CD4-positive, CD25-positive, alpha-beta regulatory T cell (primary cell): ENCODE results near the gene RNF169. TPM values are rescaled to one million over a fixed set of nuclear protein-coding genes. Genes with fewer than 3 reads are reported as not detected.
A peak's percentile ranks its signal among the peaks of the same experiment; 100 is the strongest.

Source experiments
- ATAC-seq, 2 donors: fragments of 150-1000 bp; cut with Tn5 transposase; one replicate each; pipeline ENCODE4 v1.10.0; 2021; ENCODE audit warnings: low read depth in 2 of 2, moderate number of reproducible peaks in 2 of 2, moderate library complexity in 1 of 2
- DNase-seq, 3 donors: peaks; one replicate each; pipeline versions ENCODE4 v3.0.0 to v3.0.0-alpha.2; 2012 to 2022; ENCODE audit warnings: mixed read lengths in 1 of 3
- H3K27ac ChIP-seq: one replicate; pipeline ENCODE4 v1.7.0; 2013; ENCODE audit warnings: mild to moderate bottlenecking, low read length; ENCODE audit not compliant: insufficient read depth, poor library complexity, severe bottlenecking
- H3K27me3 ChIP-seq: one replicate; pipeline ENCODE4 v1.7.0; 2013; ENCODE audit warnings: low read length; ENCODE audit not compliant: control insufficient read depth, insufficient read depth
- H3K36me3 ChIP-seq: one replicate; pipeline ENCODE4 v1.7.0; 2013; ENCODE audit warnings: mild to moderate bottlenecking, low read length, moderate library complexity; ENCODE audit not compliant: control insufficient read depth, insufficient read depth
- H3K4me1 ChIP-seq: 2 replicates; pipeline ENCODE4 v1.7.0; 2013; ENCODE audit warnings: mild to moderate bottlenecking, low read length; ENCODE audit not compliant: insufficient read depth, control insufficient read depth, poor library complexity, severe bottlenecking
- H3K4me3 ChIP-seq: one replicate; pipeline ENCODE4 v1.7.0; 2013; ENCODE audit warnings: low read depth, mild to moderate bottlenecking, low read length, moderate library complexity
- H3K9me3 ChIP-seq, 2 experiments: 1 replicate in 1 of 2; 2 replicates in 1 of 2; pipeline ENCODE4 v1.7.0; 2013; ENCODE audit warnings: low read length in 2 of 2, mild to moderate bottlenecking in 1 of 2, moderate library complexity in 1 of 2; ENCODE audit not compliant: control insufficient read depth in 2 of 2
- H3K27ac Mint-ChIP-seq, 3 donors: one replicate each; pipeline ENCODE4 v1.8.0; 2020 to 2022; ENCODE audit warnings: mild to moderate bottlenecking in 3 of 3, mixed read lengths in 3 of 3, moderate library complexity in 2 of 3
- H3K27me3 Mint-ChIP-seq: one replicate; pipeline ENCODE4 v1.8.0; 2022; ENCODE audit warnings: mild to moderate bottlenecking, mixed read lengths
- H3K36me3 Mint-ChIP-seq: one replicate; pipeline ENCODE4 v1.8.0; 2020; ENCODE audit warnings: mixed read lengths
- H3K4me1 Mint-ChIP-seq, 4 donors: one replicate each; pipeline ENCODE4 v1.8.0; 2020 to 2022; ENCODE audit warnings: mixed read lengths in 4 of 4, mild to moderate bottlenecking in 1 of 4
- H3K4me3 Mint-ChIP-seq, 4 donors: one replicate each; pipeline ENCODE4 v1.8.0; 2020 to 2022; ENCODE audit warnings: mild to moderate bottlenecking in 4 of 4, mixed read lengths in 4 of 4, moderate library complexity in 3 of 4
- H3K9me3 Mint-ChIP-seq, 7 donors: one replicate each; pipeline ENCODE4 v1.8.0; 2020 to 2022; ENCODE audit warnings: mixed read lengths in 7 of 7, mild to moderate bottlenecking in 3 of 7, moderate library complexity in 2 of 7
- polyA plus RNA-seq, 4 donors: library from polyadenylated mRNA; unstranded; fragments of 300-500 nt; fragmentation: Illumina TruSeq; gene quantifications; one replicate each; pipeline ENCODE4 v1.2.3, GENCODE V29; 2021
- total RNA-seq: library from RNA; stranded (reverse); gene quantifications from one replicate; pipeline ENCODE4 v1.2.3, GENCODE V29; 2022

RNF169 gene
- total and polyA plus RNA-seq, 5 donors from 2014 or later: 1.3 to 30.2 (median 1.4) TPM

DNA sequence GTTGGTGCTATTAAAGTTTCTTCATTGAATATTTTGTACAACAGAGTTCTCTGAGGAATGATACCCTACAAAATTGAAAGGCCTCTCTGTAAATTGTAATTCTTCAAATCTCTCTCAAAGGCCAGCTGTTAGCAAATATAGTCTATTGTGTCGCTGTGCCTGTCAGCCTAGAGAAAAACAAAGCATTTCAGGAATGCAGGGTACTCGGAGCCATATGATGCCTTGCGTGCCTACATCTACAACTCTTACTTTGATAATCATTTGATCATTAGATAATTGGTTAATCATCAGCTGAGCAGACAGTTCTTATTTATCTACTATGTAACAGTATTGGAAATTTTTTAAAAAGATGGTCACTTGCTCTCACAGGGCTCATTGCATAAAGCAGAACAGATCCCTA, 67.3 kb downstream of the RNF169 start:
- peaks cover 57% of the 10 kb centered on the region for H3K36me3 ChIP-seq
- no peak overlapping the region for H3K4me3 Mint-ChIP-seq
- ATAC-seq (no peak), DNase-seq (no peak)
- no peak overlapping the region for H3K4me3 ChIP-seq
- H3K9me3 Mint-ChIP-seq: peaks cover 0 to 2% (median 0%) of the 10 kb centered on the region in 7 donors
- no peak overlapping the region for H3K27ac Mint-ChIP-seq
- no peaks in the 10 kb centered on the region for H3K27me3 Mint-ChIP-seq
- peaks cover 38 to 48% (median 45%) of the 10 kb centered on the region in 4 donors for H3K4me1 Mint-ChIP-seq
- no peaks in the 10 kb centered on the region for H3K27me3 ChIP-seq
- H3K9me3 ChIP-seq: no peaks in the 10 kb centered on the region
- H3K36me3 Mint-ChIP-seq: peaks cover 54% of the 10 kb centered on the region
- peaks cover 14% of the 10 kb centered on the region for H3K4me1 ChIP-seq
- no peak overlapping the region for H3K27ac ChIP-seq

GRCh38 chr11:74816664-74817063, 68.0 kb downstream of the RNF169 start:
- H3K36me3 ChIP-seq: peaks cover 55% of the 10 kb centered on the region
- H3K4me3 ChIP-seq: no peak overlapping the region
- H3K9me3 ChIP-seq: no peaks in the 10 kb centered on the region
- Mint-ChIP-seq H3K36me3 (peaks cover 55% of the 10 kb centered on the region), H3K4me3 (no peak overlapping the region), H3K9me3 (peaks cover 0 to 2% (median 0%) of the 10 kb centered on the region in 7 donors), H3K27me3 (no peaks in the 10 kb centered on the region), H3K27ac (peak overlapping the region in 1 of 3 donors; percentile 33), H3K4me1 (peaks cover 38 to 48% (median 44%) of the 10 kb centered on the region in 4 donors)
- ATAC-seq: no peak
- H3K27ac ChIP-seq: no peak overlapping the region
- no peak for DNase-seq
- H3K27me3 ChIP-seq: no peaks in the 10 kb centered on the region
- peaks cover 14% of the 10 kb centered on the region for H3K4me1 ChIP-seq

DNA sequence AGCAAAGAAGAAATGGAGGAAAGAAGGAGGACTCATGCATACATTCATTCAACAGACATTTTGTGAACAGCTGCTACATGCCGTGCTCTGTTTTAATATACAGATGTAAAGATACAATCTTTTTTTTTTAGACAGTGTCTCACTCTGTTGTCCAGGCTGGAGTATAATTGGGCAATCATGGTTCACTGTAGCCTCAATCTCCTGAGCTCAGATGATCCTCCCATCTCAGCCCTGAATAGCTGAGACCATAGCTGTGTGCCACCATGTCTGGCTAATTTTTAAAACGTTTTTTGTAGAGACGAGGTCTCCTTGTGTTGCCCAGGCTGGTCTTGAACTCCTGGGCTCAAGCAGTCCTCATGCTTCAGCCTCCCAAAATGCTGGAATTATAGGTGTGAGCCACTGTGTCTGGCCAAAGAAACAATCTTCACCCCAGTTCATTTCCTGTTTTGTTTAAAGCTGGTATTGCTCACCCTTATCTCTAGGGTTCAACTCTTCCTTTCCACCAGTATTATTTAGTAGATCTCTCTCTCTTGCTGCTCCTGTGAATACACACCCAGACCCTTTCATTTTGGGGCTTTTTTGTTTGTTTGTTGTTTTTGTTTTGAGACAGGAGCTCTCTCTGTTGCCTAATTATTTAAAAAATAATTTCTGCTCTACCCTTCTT, 69.8 kb downstream of the RNF169 start:
- H3K36me3 Mint-ChIP-seq: peaks cover 61% of the 10 kb centered on the region
- peaks cover 0 to 3% (median 0%) of the 10 kb centered on the region in 7 donors for H3K9me3 Mint-ChIP-seq
- H3K27ac Mint-ChIP-seq: peak overlapping the region; percentile 68 to 95 (median 84)
- Histone ChIP-seq H3K36me3 (peaks cover 58% of the 10 kb centered on the region), H3K27ac (no peak overlapping the region), H3K27me3 (no peaks in the 10 kb centered on the region), H3K4me1 (peaks cover 14% of the 10 kb centered on the region), H3K9me3 (peaks cover 0 to 3% of the 10 kb centered on the region in 2 experiments), H3K4me3 (peak overlapping the region; percentile 4)
- peak overlapping the region in 2 of 4 donors; percentile 12 to 24 for H3K4me3 Mint-ChIP-seq
- H3K4me1 Mint-ChIP-seq: peaks cover 36 to 45% (median 41%) of the 10 kb centered on the region in 4 donors
- H3K27me3 Mint-ChIP-seq: no peaks in the 10 kb centered on the region
- peak in 1 of 3 donors; percentile 6 for DNase-seq
- ATAC-seq: no peak

DNA sequence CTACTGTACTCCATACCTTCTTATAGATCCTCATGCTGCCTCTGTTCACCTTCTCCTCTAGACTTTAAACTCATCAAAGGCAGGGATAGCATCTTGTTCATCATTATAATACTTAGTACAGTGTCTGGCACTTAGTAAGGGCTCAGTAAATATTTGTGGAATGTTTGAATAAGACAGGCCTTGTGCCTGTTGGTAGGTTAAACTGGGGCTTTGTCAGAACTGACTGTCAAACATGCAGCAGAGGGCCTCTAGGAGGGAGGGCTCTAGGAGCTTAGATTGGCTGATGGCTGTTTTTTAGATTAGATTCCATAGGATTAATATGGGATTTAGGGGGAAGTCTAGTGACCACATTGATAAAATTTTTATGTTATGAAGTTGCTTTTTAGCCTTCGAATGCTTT, 70.8 kb downstream of the RNF169 start:
- Histone ChIP-seq H3K9me3 (peaks cover 7 to 13% of the 10 kb centered on the region in 2 experiments), H3K27ac (no peak overlapping the region), H3K4me1 (peaks cover 14% of the 10 kb centered on the region), H3K4me3 (no peak overlapping the region), H3K36me3 (peaks cover 65% of the 10 kb centered on the region), H3K27me3 (no peaks in the 10 kb centered on the region)
- no peaks in the 10 kb centered on the region for H3K27me3 Mint-ChIP-seq
- peaks cover 70% of the 10 kb centered on the region for H3K36me3 Mint-ChIP-seq
- H3K9me3 Mint-ChIP-seq: peaks cover 0 to 10% (median 5%) of the 10 kb centered on the region in 7 donors
- H3K4me3 Mint-ChIP-seq: no peak overlapping the region
- no peak for ATAC-seq
- no peak for DNase-seq
- H3K4me1 Mint-ChIP-seq: peaks cover 36 to 45% (median 41%) of the 10 kb centered on the region in 4 donors
- peak overlapping the region in 2 of 3 donors; percentile 68 to 84 for H3K27ac Mint-ChIP-seq

- Mint-ChIP-seq H3K9me3 (peaks cover 0 to 19% (median 13%) of the 10 kb centered on the region in 7 donors), H3K36me3 (peaks cover 79% of the 10 kb centered on the region)
Observed at GRCh38 chr11:74820763-74821162, 72.1 kb downstream of the RNF169 start.

GRCh38 chr11:74822170-74822569, 73.5 kb downstream of the RNF169 start:
- Histone ChIP-seq H3K4me1 (peaks cover 14% of the 10 kb centered on the region), H3K27me3 (no peaks in the 10 kb centered on the region), H3K36me3 (peaks cover 72% of the 10 kb centered on the region), H3K4me3 (no peak overlapping the region), H3K9me3 (peaks cover 20 to 32% of the 10 kb centered on the region in 2 experiments), H3K27ac (no peak overlapping the region)
- Mint-ChIP-seq H3K4me1 (peaks cover 24 to 32% (median 29%) of the 10 kb centered on the region in 4 donors), H3K9me3 (peaks cover 0 to 27% (median 15%) of the 10 kb centered on the region in 7 donors), H3K27me3 (no peaks in the 10 kb centered on the region), H3K4me3 (no peak overlapping the region), H3K36me3 (peaks cover 71% of the 10 kb centered on the region), H3K27ac (no peak overlapping the region)
- DNase-seq: no peak
- ATAC-seq: no peak

More at GRCh38 chr11:74820763-74821162, 72.1 kb downstream of the RNF169 start:
- Histone ChIP-seq H3K4me1 (peaks cover 14% of the 10 kb centered on the region), H3K36me3 (peaks cover 70% of the 10 kb centered on the region), H3K27ac (no peak overlapping the region), H3K4me3 (no peak overlapping the region), H3K9me3 (peaks cover 14 to 18% of the 10 kb centered on the region in 2 experiments), H3K27me3 (no peaks in the 10 kb centered on the region)
- Mint-ChIP-seq H3K27ac (no peak overlapping the region), H3K27me3 (no peaks in the 10 kb centered on the region), H3K4me1 (peaks cover 36 to 43% (median 41%) of the 10 kb centered on the region in 4 donors), H3K4me3 (no peak overlapping the region)
- DNase-seq (no peak), ATAC-seq (no peak)

GRCh38 chr11:74824285-74824982, 75.8 kb downstream of the RNF169 start:
- Mint-ChIP-seq H3K9me3 (peaks cover 0 to 32% (median 20%) of the 10 kb centered on the region in 7 donors), H3K27ac (no peak overlapping the region), H3K4me1 (peaks cover 1 to 14% (median 10%) of the 10 kb centered on the region in 4 donors), H3K36me3 (peaks cover 73% of the 10 kb centered on the region), H3K27me3 (no peaks in the 10 kb centered on the region), H3K4me3 (no peak overlapping the region)
- ATAC-seq: no peak
- no peak for DNase-seq
- no peak overlapping the region for H3K27ac ChIP-seq
- H3K4me3 ChIP-seq: no peak overlapping the region
- no peaks in the 10 kb centered on the region for H3K27me3 ChIP-seq
- H3K36me3 ChIP-seq: peaks cover 63% of the 10 kb centered on the region
- H3K9me3 ChIP-seq: peaks cover 20 to 36% of the 10 kb centered on the region in 2 experiments
- no peaks in the 10 kb centered on the region for H3K4me1 ChIP-seq
